ENCODE data around the gene LUC7L.
A peak's percentile ranks its signal among the peaks of the same experiment; 100 is the strongest.

LUC7L gene, protein sequence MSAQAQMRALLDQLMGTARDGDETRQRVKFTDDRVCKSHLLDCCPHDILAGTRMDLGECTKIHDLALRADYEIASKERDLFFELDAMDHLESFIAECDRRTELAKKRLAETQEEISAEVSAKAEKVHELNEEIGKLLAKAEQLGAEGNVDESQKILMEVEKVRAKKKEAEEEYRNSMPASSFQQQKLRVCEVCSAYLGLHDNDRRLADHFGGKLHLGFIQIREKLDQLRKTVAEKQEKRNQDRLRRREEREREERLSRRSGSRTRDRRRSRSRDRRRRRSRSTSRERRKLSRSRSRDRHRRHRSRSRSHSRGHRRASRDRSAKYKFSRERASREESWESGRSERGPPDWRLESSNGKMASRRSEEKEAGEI

DNA sequence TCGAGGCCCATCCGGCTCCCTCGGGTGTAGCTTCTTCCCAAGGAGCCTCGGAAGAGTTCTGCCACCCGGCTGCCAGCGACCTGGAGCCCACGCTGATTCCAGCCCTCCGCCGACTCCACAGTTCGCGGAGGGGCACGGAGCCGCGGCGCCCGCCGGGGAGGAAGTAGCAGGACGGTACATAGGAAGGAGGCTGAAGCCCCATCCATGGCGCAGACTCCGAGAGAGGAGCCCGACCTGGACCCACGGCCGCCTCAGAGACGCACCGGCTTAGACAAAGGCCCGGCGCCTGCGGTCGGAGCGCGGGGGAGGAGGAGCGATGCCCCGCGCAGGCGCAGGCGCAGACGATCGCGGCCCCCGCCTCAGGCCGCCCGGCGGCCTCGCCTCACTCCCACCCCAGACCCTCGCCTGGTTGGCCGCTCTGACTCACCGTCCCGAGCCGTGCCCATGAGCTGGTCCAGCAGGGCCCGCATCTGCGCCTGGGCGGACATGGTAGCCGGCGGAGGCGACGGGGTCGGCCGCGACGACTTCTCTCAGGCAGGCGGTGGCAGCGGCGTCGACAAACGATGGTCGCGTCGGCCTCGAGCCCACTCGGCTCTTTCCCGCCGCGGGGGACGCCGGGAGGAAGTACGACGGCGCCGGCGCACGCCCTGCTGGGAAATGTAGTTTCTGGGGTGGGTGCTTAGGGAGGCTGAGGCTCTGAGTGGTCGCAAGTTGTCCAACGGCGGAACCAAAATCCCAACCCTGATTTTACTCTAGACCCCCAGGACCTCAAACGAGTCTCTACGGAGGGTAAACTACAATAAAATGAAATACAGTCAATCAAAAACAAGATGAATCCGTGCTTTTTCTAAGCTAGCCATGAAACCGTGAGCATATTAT lies at the start of gene LUC7L:
LUC7L (minus strand) TSS at position 598 of the 879 bp plus-strand sequence; CDS start at position 488, 110 bp downstream.
- H3K27me3 ChIP-seq (ENCODE audit: control insufficient read depth, insufficient read depth, low read length), result no peaks in the 10 kb centered on the region
- no peak within 1 kb of the TSS for H3K27ac ChIP-seq (ENCODE audit: low read length)
- peaks cover 7% of the 10 kb centered on the region for H3K36me3 ChIP-seq (ENCODE audit: control insufficient read depth, insufficient read depth, low read length)
- H3K4me1 ChIP-seq (ENCODE audit: control insufficient read depth, insufficient read depth, low read length), result no peaks in the 10 kb centered on the region
- DNase-seq (ENCODE audit: low read depth, low spot score), result peak; percentile 67
- no peaks in the 10 kb centered on the region for H3K9me3 ChIP-seq (ENCODE audit: control insufficient read depth, insufficient read depth, low read length)
- H3K4me3 ChIP-seq (ENCODE audit: low read length), result peak within 1 kb of the TSS; percentile 88
- WGBS (ENCODE audit: insufficient coverage, insufficient read length), result no CpG with 5 or more reads among the region's 88 CpGs

DNA sequence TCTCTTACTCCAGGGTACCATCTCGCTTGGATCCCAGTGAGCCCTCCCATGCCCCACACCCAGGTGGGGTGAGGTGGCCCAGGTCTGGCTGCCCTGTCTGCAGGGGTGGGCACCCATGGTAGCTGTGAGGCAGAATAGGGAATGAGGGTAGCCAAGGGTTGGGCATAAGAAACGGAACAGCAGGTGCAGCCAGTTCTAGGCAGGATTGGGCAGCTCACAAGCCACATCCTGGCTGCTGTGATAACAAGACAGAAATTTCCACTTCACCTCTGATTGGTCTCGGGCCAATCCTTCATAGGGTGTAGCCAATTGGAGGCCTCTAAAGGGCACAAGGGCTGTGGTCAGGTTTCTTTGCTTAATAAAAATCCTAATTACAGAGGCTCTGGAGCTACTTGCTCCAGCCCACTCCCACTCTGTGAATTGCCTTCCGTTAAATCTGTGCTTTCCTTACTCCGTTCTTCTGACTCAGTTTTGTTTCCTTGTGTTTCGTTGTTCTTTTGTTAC lies 49.7 kb upstream of the LUC7L start:
- no CpG with 5 or more reads among the region's 6 CpGs for WGBS (ENCODE audit: insufficient coverage, insufficient read length)
- DNase-seq (ENCODE audit: low read depth, low spot score), result no peak

DNA sequence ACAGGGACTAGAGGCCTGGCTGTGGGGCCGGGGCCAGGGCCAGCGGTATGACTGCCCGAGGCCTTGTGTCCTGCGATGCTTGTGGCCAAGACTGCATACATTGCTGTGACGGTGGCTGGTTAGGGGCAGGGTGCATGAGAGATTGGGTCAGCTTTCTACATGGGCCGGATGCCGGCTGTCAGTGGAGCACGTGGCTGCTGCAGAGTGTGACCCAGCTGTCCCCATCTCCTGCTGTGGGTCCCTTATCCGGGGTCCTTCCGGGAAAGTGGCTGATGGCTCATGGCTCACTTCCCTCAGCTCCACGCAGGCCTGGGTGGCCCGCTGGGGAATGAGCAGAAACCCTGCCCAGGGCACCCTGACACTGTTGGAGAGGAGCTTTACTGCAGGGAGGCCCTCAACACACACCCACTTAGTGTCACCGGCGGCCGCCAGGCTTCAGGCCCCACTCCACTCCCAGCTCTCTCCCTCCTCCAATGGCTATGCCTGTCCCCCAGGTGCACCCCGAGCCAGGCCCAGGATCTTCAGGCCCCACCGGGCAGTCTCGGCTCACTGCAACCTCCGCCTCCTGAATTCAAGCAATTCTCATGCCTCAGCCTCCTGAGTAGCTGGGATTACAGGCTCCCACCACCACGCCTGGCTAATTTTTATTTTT lies 47.3 kb upstream of the LUC7L start:
- no peak for DNase-seq (ENCODE audit: low read depth, low spot score)
- Histone ChIP-seq H3K4me1 (ENCODE audit: control insufficient read depth, insufficient read depth, low read length) (no peaks in the 10 kb centered on the region; the same call in 1 of the 2 replicates), H3K4me3 (ENCODE audit: low read length) (no peak overlapping the region), H3K9me3 (ENCODE audit: control insufficient read depth, insufficient read depth, low read length) (no peaks in the 10 kb centered on the region), H3K36me3 (ENCODE audit: control insufficient read depth, insufficient read depth, low read length) (no peaks in the 10 kb centered on the region), H3K27ac (ENCODE audit: low read length) (no peak overlapping the region), H3K27me3 (ENCODE audit: control insufficient read depth, insufficient read depth, low read length) (peaks cover 18% of the 10 kb centered on the region; the same call in 1 of the 2 replicates)
- no CpG with 5 or more reads among the region's 20 CpGs for WGBS (ENCODE audit: insufficient coverage, insufficient read length)

More for the DNA sequence above, 49.7 kb upstream of the LUC7L start:
- H3K4me3 ChIP-seq (ENCODE audit: low read length), result no peak overlapping the region
- peaks cover 18% of the 10 kb centered on the region; the same call in 1 of the 2 replicates for H3K27me3 ChIP-seq (ENCODE audit: control insufficient read depth, insufficient read depth, low read length)
- H3K4me1 ChIP-seq (ENCODE audit: control insufficient read depth, insufficient read depth, low read length), result no peaks in the 10 kb centered on the region; the same call in 1 of the 2 replicates
- no peak overlapping the region for H3K27ac ChIP-seq (ENCODE audit: low read length)
- H3K36me3 ChIP-seq (ENCODE audit: control insufficient read depth, insufficient read depth, low read length), result no peaks in the 10 kb centered on the region
- no peaks in the 10 kb centered on the region for H3K9me3 ChIP-seq (ENCODE audit: control insufficient read depth, insufficient read depth, low read length)

DNA sequence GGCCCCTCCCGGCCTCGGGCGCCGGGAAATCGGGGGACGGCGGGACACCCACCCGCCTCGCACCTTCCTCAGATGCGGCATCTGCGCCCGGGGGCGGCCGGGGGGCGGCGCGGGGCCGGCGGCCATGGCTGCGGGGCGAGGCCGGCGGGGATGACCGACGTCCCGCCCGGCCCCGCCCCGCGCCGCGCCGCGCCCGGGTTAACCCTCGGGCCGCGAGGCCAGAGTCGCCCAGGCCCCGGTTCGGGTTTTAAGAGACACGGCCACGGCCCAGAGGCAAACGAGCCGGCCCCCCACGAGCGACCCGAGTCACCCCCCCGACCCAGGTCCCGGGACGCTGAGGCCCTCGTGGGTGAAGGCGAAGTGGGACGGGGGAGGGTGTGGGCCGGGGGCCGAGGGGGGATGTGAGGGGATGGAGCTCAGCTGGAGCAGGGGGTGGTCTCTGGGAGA lies 46.6 kb upstream of the LUC7L start, which contains the start of gene RGS11:
RGS11 (minus strand) TSS at position 159 of the 447 bp plus-strand sequence; CDS start at position 126, 33 bp downstream.
- Histone ChIP-seq H3K4me1 (ENCODE audit: control insufficient read depth, insufficient read depth, low read length) (no peaks in the 10 kb centered on the region; the same call in 1 of the 2 replicates), H3K36me3 (ENCODE audit: control insufficient read depth, insufficient read depth, low read length) (no peaks in the 10 kb centered on the region), H3K9me3 (ENCODE audit: control insufficient read depth, insufficient read depth, low read length) (no peaks in the 10 kb centered on the region), H3K27me3 (ENCODE audit: control insufficient read depth, insufficient read depth, low read length) (peaks cover 12% of the 10 kb centered on the region; the same call in 1 of the 2 replicates), H3K27ac (ENCODE audit: low read length) (no peak within 1 kb of the TSS), H3K4me3 (ENCODE audit: low read length) (peak within 1 kb of the TSS; percentile 41; the same call in 1 of the 2 replicates)
- no CpG with 5 or more reads among the region's 56 CpGs for WGBS (ENCODE audit: insufficient coverage, insufficient read length)
- DNase-seq (ENCODE audit: low read depth, low spot score), result no peak

DNA sequence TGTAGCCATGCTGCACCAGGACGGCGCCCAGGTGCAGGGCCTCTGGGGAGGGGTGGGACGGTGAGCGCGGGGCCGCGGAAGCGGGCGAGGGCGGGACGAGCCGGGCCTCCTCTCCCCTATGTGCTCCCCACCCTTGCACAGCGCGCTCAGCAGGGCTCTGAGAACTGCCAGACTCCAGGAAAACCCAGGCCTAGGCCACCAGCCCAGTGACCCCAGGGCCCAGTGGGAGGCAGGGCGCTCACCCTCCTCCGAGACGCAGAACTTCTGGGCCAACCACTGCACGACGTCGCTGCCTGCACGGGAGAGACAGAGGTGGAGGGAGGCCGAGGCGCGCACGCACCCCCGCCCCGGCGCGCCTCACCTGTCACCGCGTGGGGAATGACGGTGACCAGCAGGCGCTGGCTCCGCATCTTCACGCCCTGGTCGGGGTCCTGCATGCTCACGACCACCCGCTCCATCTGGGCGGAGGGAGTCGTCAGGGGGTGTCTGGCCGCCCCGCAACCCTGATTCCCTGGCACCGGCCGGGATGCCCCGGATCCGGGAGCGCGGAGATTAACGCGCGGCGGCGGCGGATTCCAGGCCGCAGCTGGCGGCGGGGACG lies 45.9 kb upstream of the LUC7L start:
- H3K36me3 ChIP-seq (ENCODE audit: control insufficient read depth, insufficient read depth, low read length), result no peaks in the 10 kb centered on the region
- H3K4me3 ChIP-seq (ENCODE audit: low read length), result peak overlapping the region; percentile 41; the same call in 1 of the 2 replicates
- no peaks in the 10 kb centered on the region for H3K9me3 ChIP-seq (ENCODE audit: control insufficient read depth, insufficient read depth, low read length)
- no peak overlapping the region for H3K27ac ChIP-seq (ENCODE audit: low read length)
- WGBS (ENCODE audit: insufficient coverage, insufficient read length), result no CpG with 5 or more reads among the region's 58 CpGs
- peaks cover 12% of the 10 kb centered on the region; the same call in 1 of the 2 replicates for H3K27me3 ChIP-seq (ENCODE audit: control insufficient read depth, insufficient read depth, low read length)
- DNase-seq (ENCODE audit: low read depth, low spot score), result no peak
- H3K4me1 ChIP-seq (ENCODE audit: control insufficient read depth, insufficient read depth, low read length), result no peaks in the 10 kb centered on the region; the same call in 1 of the 2 replicates

DNA sequence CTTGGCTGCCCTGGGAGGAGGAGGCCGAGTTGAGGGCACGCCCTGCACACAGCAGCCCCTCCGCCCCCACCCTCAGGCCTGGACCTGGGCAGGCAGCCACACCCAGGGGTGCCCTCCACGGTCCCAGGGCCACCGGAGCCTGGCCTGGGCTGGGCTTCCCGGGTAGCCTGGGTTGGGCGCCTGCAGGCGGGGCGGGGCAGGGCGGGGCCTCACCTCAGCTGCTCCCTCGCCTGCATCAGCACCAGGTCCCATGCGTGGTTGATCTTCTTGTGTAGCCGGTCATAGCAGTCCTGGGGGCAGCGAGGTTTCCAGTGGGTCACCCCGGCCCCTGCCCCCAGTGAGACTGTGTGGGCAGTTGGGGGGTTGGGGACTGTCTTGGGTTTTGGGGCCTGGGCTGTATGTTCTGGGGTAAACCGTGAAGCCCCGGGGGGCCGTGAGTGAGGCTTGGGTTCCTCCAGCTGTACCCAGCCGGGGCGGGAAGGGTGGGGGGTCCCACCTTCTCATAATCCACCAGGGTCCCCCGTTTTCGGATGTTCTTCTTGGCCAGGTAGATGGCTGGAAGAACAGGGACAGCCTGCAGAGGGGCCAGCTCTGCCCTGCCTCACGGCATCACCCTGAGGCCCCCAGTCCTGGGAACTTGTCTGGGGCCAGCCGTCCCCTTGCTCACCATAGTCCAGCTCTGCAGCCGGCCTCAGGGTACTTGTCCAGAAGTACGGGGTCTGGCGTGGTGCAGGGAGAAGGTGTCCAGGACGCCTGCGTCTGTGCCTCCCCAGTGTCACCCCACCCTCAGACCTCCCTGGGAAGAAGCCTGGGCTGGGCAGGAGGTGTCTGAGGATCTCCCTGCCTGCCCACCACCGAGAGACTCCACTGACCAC lies 44.5 kb upstream of the LUC7L start:
- no CpG with 5 or more reads among the region's 30 CpGs for WGBS (ENCODE audit: insufficient coverage, insufficient read length)
- peaks cover 10% of the 10 kb centered on the region; the same call in 1 of the 2 replicates for H3K27me3 ChIP-seq (ENCODE audit: control insufficient read depth, insufficient read depth, low read length)
- H3K27ac ChIP-seq (ENCODE audit: low read length), result no peak overlapping the region
- H3K9me3 ChIP-seq (ENCODE audit: control insufficient read depth, insufficient read depth, low read length), result no peaks in the 10 kb centered on the region
- no peak overlapping the region for H3K4me3 ChIP-seq (ENCODE audit: low read length)
- no peaks in the 10 kb centered on the region; the same call in 1 of the 2 replicates for H3K4me1 ChIP-seq (ENCODE audit: control insufficient read depth, insufficient read depth, low read length)
- no peaks in the 10 kb centered on the region for H3K36me3 ChIP-seq (ENCODE audit: control insufficient read depth, insufficient read depth, low read length)
- no peak for DNase-seq (ENCODE audit: low read depth, low spot score)

DNA sequence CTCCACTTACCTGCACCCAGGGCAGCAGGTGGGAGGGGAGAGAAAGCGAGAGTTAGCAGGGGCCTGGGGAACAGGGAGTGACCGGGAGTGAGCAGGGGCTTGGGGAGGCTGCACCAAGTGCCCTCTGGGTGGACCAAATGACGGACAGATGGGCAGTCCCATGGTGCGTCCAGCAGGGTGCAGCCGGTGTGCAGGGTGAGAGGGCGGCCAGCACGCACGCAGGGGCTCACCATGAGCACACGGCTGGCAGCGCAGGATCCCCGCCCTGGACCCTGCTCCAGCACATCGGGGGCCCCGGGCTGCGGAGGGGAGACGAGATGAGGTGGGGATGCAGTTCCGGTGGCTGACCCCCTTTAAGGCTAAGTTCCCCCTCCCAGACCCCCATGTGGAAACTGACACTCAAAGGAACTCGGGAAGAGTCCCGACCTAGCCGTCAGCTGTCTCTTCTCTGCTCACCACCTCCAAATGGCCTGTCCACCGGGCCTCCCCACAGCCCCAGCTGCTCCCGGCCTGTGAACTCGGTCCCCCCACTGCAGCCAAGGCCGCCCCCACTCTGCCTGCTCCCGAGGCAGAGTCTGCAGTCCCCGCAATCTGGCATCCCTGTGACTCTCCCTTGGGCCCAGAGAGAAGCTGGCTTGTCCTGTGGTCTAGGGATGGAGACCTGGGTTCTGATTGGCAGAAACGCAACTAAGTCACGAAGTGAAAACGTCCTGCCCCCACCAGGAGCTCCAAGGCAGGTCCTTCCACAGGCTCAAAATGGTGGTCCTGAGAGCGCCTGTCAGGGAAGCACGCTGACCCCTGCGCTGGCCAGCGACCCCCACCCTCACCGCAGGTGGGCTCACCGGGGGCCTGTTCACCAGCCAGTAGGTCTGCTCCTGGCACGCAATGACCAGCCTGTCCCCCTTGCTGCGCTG lies 43.6 kb upstream of the LUC7L start:
- H3K27ac ChIP-seq (ENCODE audit: low read length), result no peak overlapping the region
- no CpG with 5 or more reads among the region's 36 CpGs for WGBS (ENCODE audit: insufficient coverage, insufficient read length)
- H3K9me3 ChIP-seq (ENCODE audit: control insufficient read depth, insufficient read depth, low read length), result no peaks in the 10 kb centered on the region

DNA sequence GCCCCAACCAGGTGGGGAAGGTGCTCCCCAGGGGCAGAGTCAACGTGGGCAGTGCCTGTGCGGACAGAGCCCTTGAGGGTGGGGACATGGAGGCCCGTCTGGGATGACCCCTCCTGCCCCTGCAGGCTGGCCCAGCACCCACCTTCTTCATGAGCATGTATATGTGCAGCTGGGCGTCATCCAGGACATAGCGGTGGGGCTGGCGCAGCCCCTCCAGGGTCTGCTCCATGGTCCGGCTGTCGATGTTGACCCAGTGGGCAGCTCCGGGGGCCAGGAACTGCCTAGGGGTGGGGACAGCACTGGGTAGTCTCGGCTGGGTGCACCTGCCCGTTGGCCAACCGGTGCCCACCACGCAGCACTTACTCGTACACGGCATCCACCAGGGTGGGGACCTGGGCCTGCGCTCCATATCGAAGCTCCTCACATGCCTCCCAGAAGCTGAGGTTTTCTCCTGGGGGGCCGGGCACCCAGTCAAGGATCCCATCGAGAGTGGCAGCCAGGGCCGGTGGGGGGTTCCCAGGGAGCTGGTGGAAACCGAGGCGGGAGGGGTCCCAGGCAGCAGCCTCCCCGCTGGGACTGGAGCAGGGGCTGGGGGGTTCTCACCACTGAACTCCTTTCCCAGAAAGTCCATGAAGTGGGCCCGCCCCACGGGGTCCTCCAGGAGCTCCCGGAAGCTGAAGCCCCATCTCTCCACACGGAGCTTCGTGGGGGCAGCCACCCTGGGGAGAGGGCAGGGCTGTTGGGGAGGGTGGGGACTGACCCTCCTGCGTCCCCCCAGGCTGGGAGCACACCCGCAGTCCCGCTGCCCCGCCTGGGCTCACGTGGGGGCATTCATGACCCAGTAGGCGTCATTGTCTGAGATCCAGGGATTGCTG lies 41.4 kb upstream of the LUC7L start:
- Histone ChIP-seq H3K4me3 (ENCODE audit: low read length) (no peak overlapping the region), H3K27me3 (ENCODE audit: control insufficient read depth, insufficient read depth, low read length) (peaks cover 3% of the 10 kb centered on the region; the same call in 1 of the 2 replicates), H3K4me1 (ENCODE audit: control insufficient read depth, insufficient read depth, low read length) (no peaks in the 10 kb centered on the region; the same call in none of the 2 replicates), H3K9me3 (ENCODE audit: control insufficient read depth, insufficient read depth, low read length) (no peaks in the 10 kb centered on the region), H3K27ac (ENCODE audit: low read length) (no peak overlapping the region), H3K36me3 (ENCODE audit: control insufficient read depth, insufficient read depth, low read length) (no peaks in the 10 kb centered on the region)
- no CpG with 5 or more reads among the region's 34 CpGs for WGBS (ENCODE audit: insufficient coverage, insufficient read length)
- DNase-seq (ENCODE audit: low read depth, low spot score), result no peak

More for the DNA sequence above, 43.6 kb upstream of the LUC7L start:
- peaks cover 10% of the 10 kb centered on the region; the same call in 1 of the 2 replicates for H3K27me3 ChIP-seq (ENCODE audit: control insufficient read depth, insufficient read depth, low read length)
- no peak overlapping the region for H3K4me3 ChIP-seq (ENCODE audit: low read length)
- no peaks in the 10 kb centered on the region; the same call in 1 of the 2 replicates for H3K4me1 ChIP-seq (ENCODE audit: control insufficient read depth, insufficient read depth, low read length)
- H3K36me3 ChIP-seq (ENCODE audit: control insufficient read depth, insufficient read depth, low read length), result no peaks in the 10 kb centered on the region
- DNase-seq (ENCODE audit: low read depth, low spot score), result no peak
